ENCODE measurements around the gene OR7A10.
A peak's percentile ranks its signal among the peaks of the same experiment; 100 is the strongest.

OR7A10 gene

GRCh38 chr19:14848822-14849221, at the start of gene OR7A10:
Gene OR7A10, minus strand, starts transcription at chr19:14848922. Its CDS starts 7,045 bp downstream, at chr19:14841877.
- no peak for DNase-seq (ENCODE audit: low read depth)
- TF ChIP-seq CTCF (IDR thresholded peaks at IDR 0.05; ENCODE audit: insufficient read depth, low read depth, low read length, missing control alignments), result no peak
- no peak within 1 kb of the TSS for H3K4me3 ChIP-seq (ENCODE audit: low read length)

GRCh38 chr19:14890643-14891379, 42.1 kb upstream of the OR7A10 start:
- DNase-seq (ENCODE audit: low read depth), result no peak
- no peak for TF ChIP-seq CTCF (IDR thresholded peaks at IDR 0.05; ENCODE audit: insufficient read depth, low read depth, low read length, missing control alignments)
- no peak overlapping the region for H3K4me3 ChIP-seq (ENCODE audit: low read length)

GRCh38 chr19:14889994-14890642, 41.4 kb upstream of the OR7A10 start:
- no peak for DNase-seq (ENCODE audit: low read depth)
- no peak for TF ChIP-seq CTCF (IDR thresholded peaks at IDR 0.05; ENCODE audit: insufficient read depth, low read depth, low read length, missing control alignments)
- no peak overlapping the region for H3K4me3 ChIP-seq (ENCODE audit: low read length)

GRCh38 chr19:14886032-14886431, 37.3 kb upstream of the OR7A10 start, which contains the start of gene OR7A17:
Gene OR7A17, minus strand, starts transcription at chr19:14886132. Its CDS starts 4,777 bp downstream, at chr19:14881355.
- H3K4me3 ChIP-seq (ENCODE audit: low read length), result no peak within 1 kb of the TSS
- DNase-seq (ENCODE audit: low read depth), result no peak
- TF ChIP-seq CTCF (IDR thresholded peaks at IDR 0.05; ENCODE audit: insufficient read depth, low read depth, low read length, missing control alignments), result no peak

- H3K4me3 ChIP-seq (ENCODE audit: low read length), result no peak overlapping the region
- DNase-seq (ENCODE audit: low read depth), result peak; percentile 6
- TF ChIP-seq CTCF (IDR thresholded peaks at IDR 0.05; ENCODE audit: insufficient read depth, low read depth, low read length, missing control alignments), result peak; percentile 8
These were observed 23.0 kb upstream of the OR7A10 start for GRCh38 chr19:14871619-14872230.

- no peak for DNase-seq (ENCODE audit: low read depth)
- TF ChIP-seq CTCF (IDR thresholded peaks at IDR 0.05; ENCODE audit: insufficient read depth, low read depth, low read length, missing control alignments), result no peak
- no peak overlapping the region for H3K4me3 ChIP-seq (ENCODE audit: low read length)
These were observed 19.8 kb upstream of the OR7A10 start for GRCh38 chr19:14868497-14868896.
